ENCODE measurements around the gene PPP2R5C. TPM values are rescaled to one million over a fixed set of nuclear protein-coding genes. Genes with fewer than 3 reads are reported as not detected.
"Not testable (repeated sequence)": the region's sequence is repeated elsewhere in the genome, so short reads cannot be mapped to it uniquely, and the experiment has no call there.

PPP2R5C gene
- total RNA-seq, 2 donors from 2014 or later = 282 to 355 TPM

DNA sequence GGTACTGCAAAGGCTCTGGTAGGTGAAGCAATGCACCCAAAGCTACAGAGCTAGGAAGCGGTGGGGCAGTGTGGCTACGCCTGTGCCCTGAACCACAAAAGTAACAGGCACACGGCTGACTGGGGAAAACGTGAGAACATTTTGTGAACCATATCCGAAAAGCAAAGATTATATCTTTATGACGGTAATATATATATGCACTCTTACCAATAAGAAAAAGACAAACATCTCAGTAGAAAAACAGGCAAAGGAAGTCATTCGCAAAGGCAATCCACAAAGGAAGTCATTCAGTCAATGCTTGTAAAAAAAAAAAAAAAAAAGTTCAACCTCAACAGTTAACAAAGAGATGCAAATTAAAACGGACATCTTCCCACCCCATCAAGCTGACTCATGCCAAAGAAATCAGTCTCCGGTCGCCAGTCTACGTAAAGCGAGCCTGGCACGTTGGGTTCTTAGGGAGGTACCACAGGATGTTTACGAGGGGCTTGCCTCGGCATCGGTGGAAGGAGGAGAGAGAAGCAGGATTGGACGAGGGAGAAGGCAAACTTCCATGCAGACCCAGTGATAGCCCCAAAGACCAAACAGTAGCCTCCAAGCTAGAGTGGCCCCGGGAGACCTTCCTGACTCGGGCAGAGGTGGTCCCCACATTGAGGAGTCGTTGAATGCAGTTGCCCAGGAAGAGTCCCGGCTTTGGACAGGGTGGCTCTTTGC is 39.4 kb upstream of the PPP2R5C start:
- Mint-ChIP-seq H3K9me3 (no peaks in the 10 kb centered on the region), H3K27ac (peak overlapping the region; percentile 87 to 97), H3K36me3 (no peaks in the 10 kb centered on the region)
- DNase-seq (ENCODE audit: low spot score in 2 of 2) = peak; percentile 45 to 71
- ATAC-seq = peak; percentile 82 to 89

DNA sequence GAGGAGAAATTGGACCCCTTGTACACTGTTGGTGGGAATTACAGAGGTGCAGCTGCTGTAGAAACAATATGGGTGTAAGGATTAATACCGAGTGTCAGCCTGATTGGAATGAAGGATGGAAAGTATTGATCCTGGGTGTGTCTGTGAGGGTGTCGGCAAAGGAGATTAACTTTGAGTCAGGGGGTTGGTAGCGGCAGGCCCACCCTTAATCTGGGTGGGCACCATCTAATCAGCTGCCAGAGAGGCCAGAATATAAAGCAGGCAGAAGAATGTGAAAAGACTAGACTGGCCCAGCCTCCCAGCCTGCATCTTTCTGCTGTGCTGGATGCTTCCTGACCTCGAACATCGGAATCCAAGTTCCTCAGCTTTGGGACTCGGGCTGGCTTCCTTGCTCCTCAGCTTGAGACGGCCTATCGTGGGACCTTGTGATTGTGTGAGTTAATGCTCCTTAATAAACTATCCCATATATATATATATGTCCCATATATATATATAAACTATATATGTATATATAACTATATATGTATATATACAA is 38.4 kb upstream of the PPP2R5C start:
- no peaks in the 10 kb centered on the region for H3K9me3 Mint-ChIP-seq
- ATAC-seq = no peak
- H3K27ac Mint-ChIP-seq = peak overlapping the region in 1 of 2 donors; percentile 97
- no peak for DNase-seq (ENCODE audit: low spot score in 2 of 2)
- H3K36me3 Mint-ChIP-seq = peaks cover 0 to under 1% of the 10 kb centered on the region in 2 donors

DNA sequence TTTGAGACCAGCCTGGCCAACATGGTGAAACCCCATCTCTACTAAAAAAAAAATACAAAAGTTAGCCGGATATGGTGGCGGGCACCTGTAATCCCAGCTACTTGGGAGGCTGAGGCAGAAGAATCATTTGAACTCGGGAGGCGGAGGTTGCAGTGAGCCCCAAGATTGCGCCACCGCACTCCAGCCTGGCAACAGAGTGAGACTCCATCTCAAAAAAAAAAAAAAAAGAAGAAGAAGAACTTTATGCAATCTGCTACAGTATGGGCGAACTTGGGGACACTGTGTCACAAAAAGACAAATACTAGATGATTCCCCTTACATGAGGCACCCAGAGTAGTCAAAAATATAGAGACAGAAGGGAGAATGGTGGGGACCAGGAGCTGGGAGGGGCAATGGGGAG is 35.9 kb upstream of the PPP2R5C start:
- H3K9me3 Mint-ChIP-seq = peaks cover 4 to 11% of the 10 kb centered on the region in 2 donors
- not testable (repeated sequence) for DNase-seq (ENCODE audit: low spot score in 2 of 2); H3K27ac Mint-ChIP-seq; ATAC-seq
- H3K36me3 Mint-ChIP-seq = peaks cover 0 to 21% of the 10 kb centered on the region in 2 donors

DNA sequence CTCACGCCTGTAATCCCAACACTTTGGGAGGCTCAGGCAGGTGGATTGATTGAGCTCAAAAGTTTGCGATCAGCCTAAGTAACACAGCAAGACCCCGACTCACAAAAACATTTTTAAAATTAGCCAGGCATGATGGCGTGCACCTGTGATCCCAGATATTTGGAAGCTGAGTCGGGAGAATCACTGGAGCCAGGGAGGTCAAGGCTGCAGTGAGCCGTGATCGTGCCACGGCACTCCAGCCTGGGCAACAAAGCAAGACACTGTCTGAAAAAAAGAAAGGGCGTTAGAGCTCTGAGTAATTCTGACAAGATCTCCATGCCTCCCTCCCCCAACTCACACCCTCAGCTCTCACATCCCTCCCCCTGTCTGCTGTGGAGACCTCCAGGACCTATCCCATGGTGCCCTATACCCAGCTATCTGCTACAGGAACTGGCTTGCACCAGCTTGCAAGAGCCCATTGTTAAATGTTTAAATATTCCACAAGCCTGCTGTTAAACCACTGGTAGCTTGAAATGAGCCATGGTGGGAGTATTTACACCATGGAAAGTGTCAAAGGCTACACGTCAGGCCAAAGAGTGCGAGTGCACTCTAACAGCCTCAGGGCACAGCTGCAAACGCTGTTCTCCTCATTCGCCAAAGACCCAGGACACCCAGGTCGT is 35.1 kb upstream of the PPP2R5C start:
- Mint-ChIP-seq H3K9me3 (peaks cover 4 to 11% of the 10 kb centered on the region in 2 donors), H3K36me3 (peaks cover 0 to 21% of the 10 kb centered on the region in 2 donors), H3K27ac (no peak overlapping the region)
- DNase-seq (ENCODE audit: low spot score in 2 of 2) = no peak
- ATAC-seq = no peak

DNA sequence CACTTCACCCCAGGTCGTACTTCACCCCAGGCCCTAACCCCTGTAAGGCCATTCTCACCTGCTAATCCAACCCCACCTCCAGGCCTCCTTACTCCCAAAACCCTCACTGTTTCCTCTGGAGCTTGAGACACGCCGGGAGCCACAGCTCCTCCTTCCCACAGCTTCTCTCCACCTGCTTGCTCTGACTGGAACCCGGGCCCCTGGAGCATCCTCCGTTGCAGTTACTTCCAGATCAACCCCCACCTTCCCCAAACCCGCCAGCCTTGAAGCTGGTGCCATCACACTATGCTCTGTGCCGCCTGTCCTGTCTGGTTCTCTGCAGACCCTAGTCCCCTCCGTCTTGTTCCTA is 34.6 kb upstream of the PPP2R5C start:
- ATAC-seq (no peak), DNase-seq (ENCODE audit: low spot score in 2 of 2) (no peak)
- H3K9me3 Mint-ChIP-seq = peaks cover 4 to 11% of the 10 kb centered on the region in 2 donors
- no peak overlapping the region for H3K27ac Mint-ChIP-seq
- peaks cover 0 to 21% of the 10 kb centered on the region in 2 donors for H3K36me3 Mint-ChIP-seq

GRCh38 chr14:101727611-101728366 is 33.7 kb upstream of the PPP2R5C start:
- ATAC-seq = no peak
- H3K27ac Mint-ChIP-seq = no peak overlapping the region
- no peak for DNase-seq (ENCODE audit: low spot score in 2 of 2)

GRCh38 chr14:101728367-101728742 is 33.2 kb upstream of the PPP2R5C start:
- no peak for DNase-seq (ENCODE audit: low spot score in 2 of 2)
- peaks cover 0 to 26% of the 10 kb centered on the region in 2 donors for H3K36me3 Mint-ChIP-seq

More at GRCh38 chr14:101727611-101728366, 33.7 kb upstream of the PPP2R5C start:
- Mint-ChIP-seq H3K36me3 (peaks cover 0 to 25% of the 10 kb centered on the region in 2 donors), H3K9me3 (peaks cover 4 to 11% of the 10 kb centered on the region in 2 donors)

DNA sequence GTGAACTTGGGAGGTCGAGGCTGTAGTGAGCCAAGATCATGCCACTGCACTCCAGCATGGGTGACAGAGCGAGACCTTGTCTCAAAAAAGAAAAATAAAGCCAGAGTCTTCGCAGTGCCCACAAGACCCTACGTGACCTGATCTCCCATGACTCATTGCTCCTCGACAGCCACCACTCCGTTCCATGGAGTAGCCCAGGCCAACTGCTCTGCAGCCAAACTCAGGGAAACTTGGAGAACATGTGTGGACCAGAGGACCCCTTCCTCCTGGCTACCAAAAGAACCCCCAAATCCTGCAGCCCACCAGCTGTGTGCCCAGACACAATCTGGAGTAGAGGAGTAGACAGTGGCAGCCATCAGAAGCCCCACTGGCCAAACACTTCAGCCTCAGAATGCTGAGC is 32.1 kb upstream of the PPP2R5C start:
- peak overlapping the region in 1 of 2 donors; percentile 49 for H3K27ac Mint-ChIP-seq
- peaks cover 4 to 11% of the 10 kb centered on the region in 2 donors for H3K9me3 Mint-ChIP-seq
- DNase-seq (ENCODE audit: low spot score in 2 of 2) (no peak), ATAC-seq (no peak)
- peaks cover 0 to 32% of the 10 kb centered on the region in 2 donors for H3K36me3 Mint-ChIP-seq

More at GRCh38 chr14:101728367-101728742, 33.2 kb upstream of the PPP2R5C start:
- ATAC-seq = no peak
- Mint-ChIP-seq H3K27ac (no peak overlapping the region), H3K9me3 (peaks cover 4 to 11% of the 10 kb centered on the region in 2 donors)

DNA sequence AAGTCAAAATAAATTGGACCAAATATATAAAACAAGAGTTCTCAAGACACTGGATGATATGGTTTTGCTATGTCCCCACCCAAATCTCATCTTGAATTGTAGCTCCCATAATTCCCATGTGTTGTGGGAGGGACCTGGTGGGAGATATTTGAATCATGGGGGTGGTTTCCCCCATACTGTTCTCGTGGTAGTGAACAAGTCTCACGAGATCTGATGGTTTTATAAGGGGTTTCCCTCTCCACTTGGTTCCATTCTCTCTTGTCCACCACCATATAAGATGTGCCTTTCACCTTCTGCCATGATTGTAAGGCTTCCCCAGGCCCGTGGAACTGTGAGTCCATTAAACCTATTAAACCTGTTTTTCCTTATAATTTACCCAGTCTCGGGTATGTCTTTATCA is 31.4 kb upstream of the PPP2R5C start:
- not testable (repeated sequence) for ATAC-seq; DNase-seq (ENCODE audit: low spot score in 2 of 2)
- Mint-ChIP-seq H3K36me3 (peaks cover 0 to 32% of the 10 kb centered on the region in 2 donors), H3K9me3 (peaks cover 4 to 11% of the 10 kb centered on the region in 2 donors), H3K27ac (peak overlapping the region; percentile 94 to 96)

DNA sequence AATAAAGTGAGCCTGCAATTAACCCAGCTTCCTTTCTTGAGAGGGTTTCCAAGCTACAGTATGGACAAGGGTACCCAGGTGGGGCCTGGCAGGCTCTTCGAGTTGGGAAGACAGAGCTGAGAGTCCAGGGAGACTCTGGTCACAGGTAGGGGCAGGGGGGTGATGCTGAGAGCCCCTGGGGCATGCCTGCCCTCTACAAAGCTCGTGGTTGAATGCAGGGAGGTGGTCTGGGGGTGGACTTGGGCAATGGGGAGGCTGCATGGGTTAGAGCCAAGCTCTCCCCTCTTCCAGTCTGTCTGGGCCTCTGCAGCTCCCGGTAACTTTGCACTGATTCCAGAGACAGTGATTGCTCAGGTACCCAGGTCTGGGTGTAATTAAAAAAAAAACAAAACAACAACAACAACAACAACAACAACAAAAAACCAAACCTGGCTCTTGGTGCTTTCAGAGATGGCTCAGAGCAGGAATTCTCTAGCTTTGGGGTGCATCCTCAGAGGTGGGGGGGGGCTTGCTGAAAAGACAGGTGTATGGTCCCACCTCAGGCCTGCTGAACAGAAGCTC is 30.8 kb upstream of the PPP2R5C start:
- peaks cover 0 to 32% of the 10 kb centered on the region in 2 donors for H3K36me3 Mint-ChIP-seq
- peak overlapping the region; percentile 94 to 96 for H3K27ac Mint-ChIP-seq
- DNase-seq (ENCODE audit: low spot score in 2 of 2) = no peak
- peaks cover 4 to 11% of the 10 kb centered on the region in 2 donors for H3K9me3 Mint-ChIP-seq
- ATAC-seq = no peak

DNA sequence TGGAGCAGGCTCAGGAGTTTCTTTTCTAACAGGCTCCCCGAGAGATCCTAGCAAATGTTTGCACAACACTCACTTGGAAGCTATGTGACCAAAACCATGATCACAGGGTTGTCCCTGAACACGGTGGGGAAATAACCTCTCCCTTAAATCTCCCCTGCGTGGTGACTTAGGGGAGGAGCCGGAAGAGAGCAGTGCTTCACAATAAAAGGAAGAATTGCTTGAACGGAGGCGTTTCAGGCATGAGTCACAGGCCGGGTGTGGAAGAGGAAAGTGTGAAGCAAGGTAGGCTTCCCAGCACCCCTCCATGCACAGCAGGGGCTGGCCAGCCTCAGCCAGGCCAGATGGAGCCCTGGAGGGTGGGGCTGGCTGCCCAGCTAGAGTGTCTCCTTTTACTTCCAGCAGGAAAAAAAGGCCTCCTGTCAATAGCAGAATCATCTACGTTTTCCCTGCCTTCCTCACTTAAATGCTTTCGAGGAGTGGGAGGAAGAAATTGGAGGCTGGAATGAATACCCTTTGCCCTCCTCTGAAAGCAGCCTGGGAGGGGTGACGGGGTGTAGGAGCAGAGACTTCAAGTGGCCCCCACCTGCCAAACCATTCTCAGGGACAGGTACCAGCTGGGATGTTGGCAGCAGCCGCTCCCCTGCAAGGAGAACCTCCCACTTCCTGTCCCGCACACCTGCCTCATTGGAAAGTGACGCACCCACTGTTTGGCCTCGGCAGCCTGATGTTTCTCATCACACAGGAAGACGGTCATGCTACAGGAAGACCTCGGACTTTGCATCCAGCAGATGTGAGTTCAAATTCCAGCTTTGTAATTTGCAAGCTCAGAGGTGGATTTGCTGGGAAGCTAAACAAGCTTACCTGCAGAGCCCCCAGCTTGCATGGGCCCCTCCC is 30.1 kb upstream of the PPP2R5C start:
- peaks cover 4 to 11% of the 10 kb centered on the region in 2 donors for H3K9me3 Mint-ChIP-seq
- DNase-seq (ENCODE audit: low spot score in 2 of 2) (peak; percentile 78 to 87), ATAC-seq (peak; percentile 94 to 95)
- peaks cover 0 to 32% of the 10 kb centered on the region in 2 donors for H3K36me3 Mint-ChIP-seq
- peak overlapping the region; percentile 94 to 96 for H3K27ac Mint-ChIP-seq

DNA sequence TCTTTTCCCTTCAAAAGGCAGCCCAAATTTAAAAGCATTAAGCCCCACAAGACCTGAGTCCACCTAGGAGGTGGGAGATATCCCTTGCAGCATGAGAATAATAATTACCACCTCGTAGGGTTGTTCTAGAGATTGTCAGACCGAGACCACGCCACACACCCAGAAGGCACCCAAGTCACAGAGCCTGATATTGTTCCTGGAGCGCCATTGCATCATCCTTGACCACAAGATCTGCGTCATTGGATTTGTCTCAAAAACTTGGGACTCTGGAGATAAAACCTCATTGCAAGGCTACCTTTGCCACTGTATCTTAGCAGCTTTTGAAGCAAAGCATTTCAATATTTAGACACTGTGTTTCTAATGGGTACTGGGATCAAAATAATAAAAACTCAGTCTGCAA is 29.4 kb upstream of the PPP2R5C start:
- Mint-ChIP-seq H3K9me3 (peaks cover 4 to 11% of the 10 kb centered on the region in 2 donors), H3K36me3 (peaks cover 0 to 32% of the 10 kb centered on the region in 2 donors), H3K27ac (peak overlapping the region; percentile 94 to 96)
- DNase-seq (ENCODE audit: low spot score in 2 of 2) (no peak), ATAC-seq (no peak)

- ATAC-seq (no peak), DNase-seq (ENCODE audit: low spot score in 2 of 2) (no peak)
- H3K36me3 Mint-ChIP-seq = peaks cover 0 to 31% of the 10 kb centered on the region in 2 donors
- peaks cover 4 to 11% of the 10 kb centered on the region in 2 donors for H3K9me3 Mint-ChIP-seq
- H3K27ac Mint-ChIP-seq = peak overlapping the region in 1 of 2 donors; percentile 55
Observed at GRCh38 chr14:101733211-101733610, 28.3 kb upstream of the PPP2R5C start.

GRCh38 chr14:101734246-101734847 is 27.2 kb upstream of the PPP2R5C start:
- peaks cover 4 to 11% of the 10 kb centered on the region in 2 donors for H3K9me3 Mint-ChIP-seq
- H3K27ac Mint-ChIP-seq = peak overlapping the region in 1 of 2 donors; percentile 55
- H3K36me3 Mint-ChIP-seq = peaks cover 1 to 24% of the 10 kb centered on the region in 2 donors
- DNase-seq (ENCODE audit: low spot score in 2 of 2) (no peak), ATAC-seq (no peak)

GRCh38 chr14:101735453-101735852 is 26.1 kb upstream of the PPP2R5C start:
- no peak for DNase-seq (ENCODE audit: low spot score in 2 of 2)
- Mint-ChIP-seq H3K27ac (no peak overlapping the region), H3K9me3 (peaks cover 0 to 10% of the 10 kb centered on the region in 2 donors), H3K36me3 (peaks cover 6 to 24% of the 10 kb centered on the region in 2 donors)
- ATAC-seq = no peak

Data from activated naive CD4-positive, alpha-beta T cell treated with anti-CD3 and anti-CD28 coated beads, Interleukin-2, amount 50 U/mL, for 72 hours (primary cell).